Upper lobe of left lung (tissue), 4 donors: Measurements from ENCODE around the gene REV3L.

Source experiments
- EP300 ChIP-seq, 4 donors: sonication (generic); formaldehyde crosslinking; IDR thresholded peaks; one replicate each; pipeline ENCODE4 v1.5.1; 2017; ENCODE audit warnings: antibody characterized with exemption in 4 of 4, control low read depth in 2 of 4
- POLR2A ChIP-seq, 4 donors: fragments of 450-650 bp; IDR thresholded peaks; one replicate each; pipeline ENCODE4 v1.5.1; 2016 to 2017; ENCODE audit warnings: antibody characterized with exemption in 4 of 4, mild to moderate bottlenecking in 2 of 4
- TF ChIP-seq, protein P1 (sequence below), 6 experiments: fragments of 450-650 bp in 4 of 6; fragments of 200-600 bp in 2 of 6; sonication (generic) in 2 of 6; IDR thresholded peaks; one replicate each; pipeline ENCODE4 v1.5.1; 2016 to 2019; ENCODE audit warnings: antibody characterized with exemption in 6 of 6

DNA sequence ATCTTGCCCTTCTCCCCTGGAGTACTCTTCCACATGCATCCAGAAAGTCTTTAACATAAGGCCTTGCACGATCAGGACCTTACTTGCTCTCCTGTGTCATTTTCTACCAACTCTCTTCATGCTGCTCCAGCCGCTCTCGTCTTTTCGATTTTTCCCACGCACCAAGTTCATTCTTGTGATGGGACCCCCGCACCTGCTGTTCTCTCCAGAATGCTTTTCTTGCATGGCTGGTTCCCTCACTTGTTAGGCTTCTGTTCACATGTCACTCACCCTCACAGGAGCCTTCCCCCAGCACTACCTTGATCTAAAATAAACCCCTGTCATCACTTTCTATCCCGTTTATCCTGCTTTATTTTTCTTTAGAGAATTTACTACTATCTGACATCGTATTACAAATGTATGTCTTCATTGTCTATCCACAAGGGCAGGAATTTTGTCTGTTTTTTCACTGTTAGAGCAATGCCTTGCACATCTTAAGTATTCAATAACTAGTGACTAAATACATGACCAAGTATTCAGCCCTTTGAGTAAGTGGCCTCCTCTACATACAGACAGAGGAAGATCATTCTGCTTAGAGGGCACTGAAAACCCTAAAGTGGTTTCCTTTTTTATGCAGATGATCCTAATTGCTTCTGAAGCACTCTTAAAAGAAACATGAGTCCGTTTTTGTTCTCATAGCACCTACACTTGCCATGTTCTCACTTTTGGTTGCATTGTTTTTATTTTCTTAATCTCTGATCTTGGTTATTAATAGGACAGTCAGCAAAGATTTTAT lies 228.8 kb downstream of the REV3L start:
- TF ChIP-seq, protein P1, sequence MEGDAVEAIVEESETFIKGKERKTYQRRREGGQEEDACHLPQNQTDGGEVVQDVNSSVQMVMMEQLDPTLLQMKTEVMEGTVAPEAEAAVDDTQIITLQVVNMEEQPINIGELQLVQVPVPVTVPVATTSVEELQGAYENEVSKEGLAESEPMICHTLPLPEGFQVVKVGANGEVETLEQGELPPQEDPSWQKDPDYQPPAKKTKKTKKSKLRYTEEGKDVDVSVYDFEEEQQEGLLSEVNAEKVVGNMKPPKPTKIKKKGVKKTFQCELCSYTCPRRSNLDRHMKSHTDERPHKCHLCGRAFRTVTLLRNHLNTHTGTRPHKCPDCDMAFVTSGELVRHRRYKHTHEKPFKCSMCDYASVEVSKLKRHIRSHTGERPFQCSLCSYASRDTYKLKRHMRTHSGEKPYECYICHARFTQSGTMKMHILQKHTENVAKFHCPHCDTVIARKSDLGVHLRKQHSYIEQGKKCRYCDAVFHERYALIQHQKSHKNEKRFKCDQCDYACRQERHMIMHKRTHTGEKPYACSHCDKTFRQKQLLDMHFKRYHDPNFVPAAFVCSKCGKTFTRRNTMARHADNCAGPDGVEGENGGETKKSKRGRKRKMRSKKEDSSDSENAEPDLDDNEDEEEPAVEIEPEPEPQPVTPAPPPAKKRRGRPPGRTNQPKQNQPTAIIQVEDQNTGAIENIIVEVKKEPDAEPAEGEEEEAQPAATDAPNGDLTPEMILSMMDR (IDR thresholded peaks at IDR 0.05): no peak
- TF ChIP-seq EP300 (IDR thresholded peaks at IDR 0.05) (no peak), POLR2A (IDR thresholded peaks at IDR 0.05) (no peak)
